ENCODE measurements around the gene WDFY2. TPM values are rescaled to one million over a fixed set of nuclear protein-coding genes. Genes with fewer than 3 reads are reported as not detected.

WDFY2 gene
- total RNA-seq, 1 donor from 2014 or later: 20.7 TPM

GRCh38 chr13:51815848-51816247, 231.6 kb downstream of the WDFY2 start:
- Mint-ChIP-seq H3K36me3 (ENCODE audit: unreplicated experiment) (no peaks in the 10 kb centered on the region), H3K27me3 (ENCODE audit: unreplicated experiment) (peaks cover 37% of the 10 kb centered on the region), H3K9me3 (ENCODE audit: unreplicated experiment) (no peaks in the 10 kb centered on the region), H3K4me3 (ENCODE audit: unreplicated experiment) (no peak overlapping the region), H3K4me1 (ENCODE audit: unreplicated experiment) (peaks cover 8% of the 10 kb centered on the region), H3K27ac (ENCODE audit: unreplicated experiment) (no peak overlapping the region)
- no peak for TF ChIP-seq CTCF (IDR thresholded peaks at IDR 0.05)
- no peak for DNase-seq (ENCODE audit: extremely low spot score, unreplicated experiment)

- H3K27ac Mint-ChIP-seq (ENCODE audit: unreplicated experiment): no peak overlapping the region
- H3K4me3 Mint-ChIP-seq (ENCODE audit: unreplicated experiment): no peak overlapping the region
- H3K4me1 Mint-ChIP-seq (ENCODE audit: unreplicated experiment): peaks cover 8% of the 10 kb centered on the region
- peaks cover 42% of the 10 kb centered on the region for H3K27me3 Mint-ChIP-seq (ENCODE audit: unreplicated experiment)
- no peaks in the 10 kb centered on the region for H3K36me3 Mint-ChIP-seq (ENCODE audit: unreplicated experiment)
- TF ChIP-seq CTCF (IDR thresholded peaks at IDR 0.05): no peak
- no peak for DNase-seq (ENCODE audit: extremely low spot score, unreplicated experiment)
- H3K9me3 Mint-ChIP-seq (ENCODE audit: unreplicated experiment): no peaks in the 10 kb centered on the region
These were observed 232.5 kb downstream of the WDFY2 start for GRCh38 chr13:51816604-51817249.

Small RNAs within 50 kb of the gene (microRNA-seq; reads per million reads assigned to microRNA genes)
- gene MIR4703 (ENCODE audit: unreplicated experiment): not detected

Other genes with a start within 250 kb of the WDFY2 start
- gene SERPINE3, start 244.8 kb upstream of the WDFY2 start, total RNA-seq: not detected in 2 replicates
- 36.4 and 39.4 TPM in 2 replicates for gene INTS6, start 131.4 kb upstream of the WDFY2 start, total RNA-seq
- gene DHRS12, start 219.7 kb downstream of the WDFY2 start, total RNA-seq: 9.2 and 9.3 TPM in 2 replicates

Measured in osteocyte (in vitro differentiated cells).